Fibroblast of mammary gland (primary cell): ENCODE measurements around the gene KCNN1.
"Not testable (repeated sequence)": the region's sequence is repeated elsewhere in the genome, so short reads cannot be mapped to it uniquely, and the experiment has no call there.

Source experiments
- DNase-seq: peaks from one replicate; pipeline ENCODE4 v3.0.0-alpha.2; 2010; ENCODE audit warnings: low read depth
- H3K4me3 ChIP-seq: 2 replicates; pipeline ENCODE4 v1.5.1; 2011; ENCODE audit warnings: low read depth, mild to moderate bottlenecking, low read length, moderate library complexity; ENCODE audit not compliant: control insufficient read depth
- CTCF ChIP-seq: conservative IDR thresholded peaks from 2 replicates; pipeline ENCODE4 v1.5.1; 2011; ENCODE audit warnings: low read depth, low read length, inconsistent platforms; ENCODE audit not compliant: control insufficient read depth, insufficient read depth

Gene KCNN1

GRCh38 chr19:17982430-17982829 is 15.5 kb downstream of the KCNN1 start:
- DNase-seq: no peak
- no peak for TF ChIP-seq CTCF
- H3K4me3 ChIP-seq: no peak overlapping the region

GRCh38 chr19:17985037-17985818 is 18.3 kb downstream of the KCNN1 start:
- no peak for TF ChIP-seq CTCF
- H3K4me3 ChIP-seq: no peak overlapping the region
- DNase-seq: peak; percentile 7

GRCh38 chr19:17986569-17986968 is 19.7 kb downstream of the KCNN1 start:
- DNase-seq, H3K4me3 ChIP-seq: not testable (repeated sequence)

GRCh38 chr19:17988161-17988560 is 21.3 kb downstream of the KCNN1 start:
- H3K4me3 ChIP-seq: no peak overlapping the region
- DNase-seq: no peak
- TF ChIP-seq CTCF: no peak

GRCh38 chr19:17989425-17990094 is 22.7 kb downstream of the KCNN1 start:
- TF ChIP-seq CTCF: no peak
- no peak for DNase-seq
- no peak overlapping the region for H3K4me3 ChIP-seq

GRCh38 chr19:17993076-17993813 is 26.3 kb downstream of the KCNN1 start:
- H3K4me3 ChIP-seq: no peak overlapping the region
- no peak for TF ChIP-seq CTCF
- DNase-seq: no peak

- peak; percentile 62 for DNase-seq
- TF ChIP-seq CTCF: peak; percentile 91
- H3K4me3 ChIP-seq: no peak overlapping the region
These were observed 30.0 kb downstream of the KCNN1 start for GRCh38 chr19:17996826-17997316.
